Aorta (tissue), 5 donors: ENCODE measurements around the gene ESPL1. TPM values are rescaled to one million over a fixed set of nuclear protein-coding genes. Genes with fewer than 3 reads are reported as not detected.

Experiments
- ATAC-seq: fragments of 200-7000 bp; cut with Tn5 transposase; one replicate; pipeline ENCODE4 v1.9.1; 2022; ENCODE audit warnings: moderate library complexity; ENCODE audit not compliant: low FRiP score
- DNase-seq, 2 donors: peaks; one replicate each; pipeline ENCODE4 v3.0.0-alpha.2; 2020
- H3K27ac ChIP-seq, 2 donors: one replicate each; pipeline ENCODE4 v1.5.1; 2013; ENCODE audit warnings: low read length in 2 of 2, mild to moderate bottlenecking in 2 of 2, moderate library complexity in 2 of 2, control low read depth in 1 of 2, inconsistent platforms in 1 of 2, low read depth in 1 of 2
- H3K27me3 ChIP-seq, 2 donors: one replicate each; pipeline ENCODE4 v1.6.1; 2013; ENCODE audit warnings: control low read depth in 1 of 2, low read length in 1 of 2, mild to moderate bottlenecking in 1 of 2, moderate library complexity in 1 of 2; ENCODE audit not compliant: insufficient read depth in 2 of 2, control insufficient read depth in 1 of 2
- H3K36me3 ChIP-seq, 2 donors: one replicate each; pipeline ENCODE4 v1.6.1; 2013; ENCODE audit warnings: control low read depth in 1 of 2, low read length in 1 of 2, mild to moderate bottlenecking in 1 of 2; ENCODE audit not compliant: insufficient read depth in 2 of 2, control insufficient read depth in 1 of 2
- H3K4me1 ChIP-seq, 2 donors: one replicate each; pipeline ENCODE4 v1.6.1; 2013; ENCODE audit warnings: low read length in 2 of 2, control low read depth in 1 of 2, mild to moderate bottlenecking in 1 of 2, moderate library complexity in 1 of 2; ENCODE audit not compliant: insufficient read depth in 2 of 2, control insufficient read depth in 1 of 2
- H3K4me3 ChIP-seq, 2 donors: one replicate each; pipeline ENCODE4 v1.5.1; 2013; ENCODE audit warnings: low read length in 2 of 2, control low read depth in 1 of 2, mild to moderate bottlenecking in 1 of 2
- H3K9me3 ChIP-seq: one replicate; pipeline ENCODE4 v1.6.1; 2013; ENCODE audit warnings: mild to moderate bottlenecking, low read length; ENCODE audit not compliant: control insufficient read depth
- WGBS, 2 donors: extraction: QIAGEN DNeasy Blood & Tissue Kit; methylation state at CpG; one replicate each; pipeline ENCODE4 v1.1.7; 2013; 5-methylcytosine and 5-hydroxymethylcytosine counted together
- intact Hi-C, 2 donors: fragments of 100-400 bp; cut with DNase I; formaldehyde crosslinking; loops; one replicate each; pipeline versions ENCODE4 v1.14.2 to v1.15.0; 2022
- polyA plus RNA-seq, 2 donors: library from polyadenylated mRNA; stranded (reverse); fragments of 200-250 nt; gene quantifications; one replicate each; pipeline ENCODE4 v1.2.3, GENCODE V29; 2013
- total RNA-seq, 2 donors: library from RNA; stranded (reverse); fragmentation: NEBNext Ultra II Directional; extraction: Animal tissue kit (Norgen Biotek cat#: 25700); gene quantifications; one replicate each; pipeline ENCODE4 v1.2.1, GENCODE V29; 2021
- donor health status: healthy with polysubstance abuse.
- donor health status: Bipolar disorder and iron deficiency.
- donor health status: DM: no; HTN: no; CAD: no.
- donor health status: DM: no; HTN: no; CAD: no.
- donor health status: DM: yes; HTN: yes; CAD: no.

The ESPL1 gene
- total and polyA plus RNA-seq, 4 donors = 0.38 to 2.8 (median 1.5) TPM

- no peaks in the 10 kb centered on the region for H3K4me1 ChIP-seq
- no peaks in the 10 kb centered on the region for H3K36me3 ChIP-seq
- H3K27me3 ChIP-seq = no peaks in the 10 kb centered on the region
- H3K4me3 ChIP-seq = no peak overlapping the region
- H3K9me3 ChIP-seq = no peaks in the 10 kb centered on the region
- no peak for DNase-seq
- H3K27ac ChIP-seq = no peak overlapping the region
- WGBS, 2 donors = 58 to 60% methylated on average over 10 to 15 of the region's 15 CpGs
- intact Hi-C loops = no loop called here
- no peak for ATAC-seq
Observed at GRCh38 chr12:53332744-53333143, 64.6 kb downstream of the ESPL1 start.

- no peaks in the 10 kb centered on the region for H3K4me1 ChIP-seq
- H3K27ac ChIP-seq = no peak overlapping the region
- WGBS, 2 donors = 87 to 88% methylated on average over 4 of the region's 4 CpGs
- H3K27me3 ChIP-seq = no peaks in the 10 kb centered on the region
- ATAC-seq (no peak), DNase-seq (no peak)
- H3K9me3 ChIP-seq = no peaks in the 10 kb centered on the region
- no peak overlapping the region for H3K4me3 ChIP-seq
- H3K36me3 ChIP-seq = no peaks in the 10 kb centered on the region
- intact Hi-C loops = no loop called here
Observed at GRCh38 chr12:53333289-53333688, 65.2 kb downstream of the ESPL1 start.

GRCh38 chr12:53333845-53334244 lies 65.7 kb downstream of the ESPL1 start:
- Histone ChIP-seq H3K9me3 (no peaks in the 10 kb centered on the region), H3K27me3 (no peaks in the 10 kb centered on the region), H3K27ac (no peak overlapping the region), H3K4me3 (no peak overlapping the region), H3K36me3 (no peaks in the 10 kb centered on the region), H3K4me1 (no peaks in the 10 kb centered on the region)
- intact Hi-C loops = no loop called here
- ATAC-seq (no peak), DNase-seq (no peak)
- WGBS, 2 donors = 65 to 70% methylated on average over 7 of the region's 7 CpGs

- no peaks in the 10 kb centered on the region for H3K4me1 ChIP-seq
- no peak overlapping the region for H3K27ac ChIP-seq
- H3K4me3 ChIP-seq = no peak overlapping the region
- H3K36me3 ChIP-seq = no peaks in the 10 kb centered on the region
- intact Hi-C loops = no loop called here
- DNase-seq (no peak), ATAC-seq (no peak)
- H3K9me3 ChIP-seq = no peaks in the 10 kb centered on the region
- 29 to 40% methylated on average over 8 of the region's 8 CpGs for WGBS, 2 donors
- H3K27me3 ChIP-seq = no peaks in the 10 kb centered on the region
Observed at GRCh38 chr12:53334822-53335221, 66.7 kb downstream of the ESPL1 start.

- Histone ChIP-seq H3K27ac (no peak within 1 kb of the TSS), H3K27me3 (no peaks in the 10 kb centered on the region), H3K4me3 (no peak within 1 kb of the TSS), H3K4me1 (no peaks in the 10 kb centered on the region), H3K9me3 (no peaks in the 10 kb centered on the region), H3K36me3 (no peaks in the 10 kb centered on the region)
- DNase-seq (no peak), ATAC-seq (no peak)
- intact Hi-C loops = no loop called here
- WGBS, 2 donors = 58 to 68% methylated on average over 15 of the region's 15 CpGs
Observed at GRCh38 chr12:53336181-53336681, 68.1 kb downstream of the ESPL1 start, which contains the start of gene SP7. SP7 (minus strand) TSS chr12:53336354; CDS start chr12:53335646, 708 bp downstream.

- H3K4me3 ChIP-seq = no peak overlapping the region
- no peak for DNase-seq
- 45 to 47% methylated on average over 11 of the region's 11 CpGs for WGBS, 2 donors
- intact Hi-C loops = no loop called here
- no peaks in the 10 kb centered on the region for H3K27me3 ChIP-seq
- ATAC-seq = no peak
- H3K27ac ChIP-seq = no peak overlapping the region
- H3K9me3 ChIP-seq = no peaks in the 10 kb centered on the region
- no peaks in the 10 kb centered on the region for H3K4me1 ChIP-seq
- no peaks in the 10 kb centered on the region for H3K36me3 ChIP-seq
Observed at GRCh38 chr12:53338017-53338416, 69.9 kb downstream of the ESPL1 start.

GRCh38 chr12:53338916-53339315 lies 70.8 kb downstream of the ESPL1 start:
- H3K4me3 ChIP-seq = no peak overlapping the region

GRCh38 chr12:53340398-53340797 lies 72.3 kb downstream of the ESPL1 start:
- ATAC-seq (no peak), DNase-seq (no peak)
- Histone ChIP-seq H3K4me3 (no peak overlapping the region), H3K4me1 (no peaks in the 10 kb centered on the region), H3K36me3 (no peaks in the 10 kb centered on the region), H3K27me3 (no peaks in the 10 kb centered on the region), H3K9me3 (no peaks in the 10 kb centered on the region), H3K27ac (no peak overlapping the region)
- 84 to 85% methylated on average over 9 of the region's 9 CpGs for WGBS, 2 donors
- intact Hi-C loops = no loop called here

More at GRCh38 chr12:53338916-53339315, 70.8 kb downstream of the ESPL1 start:
- WGBS, 2 donors = 42 to 45% methylated on average over 6 of the region's 6 CpGs
- Histone ChIP-seq H3K27me3 (no peaks in the 10 kb centered on the region), H3K27ac (no peak overlapping the region), H3K9me3 (no peaks in the 10 kb centered on the region), H3K4me1 (no peaks in the 10 kb centered on the region), H3K36me3 (no peaks in the 10 kb centered on the region)
- intact Hi-C loops = no loop called here
- ATAC-seq (no peak), DNase-seq (no peak)
